Effector CD4-positive, alpha-beta T cell (primary cell): ENCODE data around the gene PACSIN1.

Source experiments
- DNase-seq: peaks from one replicate; pipeline ENCODE4 v3.0.0-alpha.2; 2020
- total RNA-seq: gene quantifications from one replicate; lab custom pipeline; 2026; lab: John Stamatoyannopoulos, UW

Gene PACSIN1
- 3.0 reads per million, percentile 10 among the genes with 10 or more reads in this experiment for total RNA-seq

GRCh38 chr6:34465531-34466241 lies at the start of gene PACSIN1:
PACSIN1 (plus strand) TSS chr6:34466076; CDS start chr6:34526306, 60,230 bp downstream.
- no peak for DNase-seq

- no peak for DNase-seq
Observed at GRCh38 chr6:34416877-34417371, 49.0 kb upstream of the PACSIN1 start.

GRCh38 chr6:34418367-34418766 lies 47.5 kb upstream of the PACSIN1 start:
- no peak for DNase-seq

- no peak for DNase-seq
Observed at GRCh38 chr6:34423254-34423653, 42.6 kb upstream of the PACSIN1 start.

GRCh38 chr6:34424200-34425131 lies 41.4 kb upstream of the PACSIN1 start:
- DNase-seq = no peak

- DNase-seq = no peak
Observed at GRCh38 chr6:34425132-34425497, 40.8 kb upstream of the PACSIN1 start.

GRCh38 chr6:34425498-34426410 lies 40.1 kb upstream of the PACSIN1 start, which contains the start of gene RPS10:
RPS10 (minus strand) TSS chr6:34426069; CDS start chr6:34425221, 848 bp downstream.
- DNase-seq = peak; percentile 85

GRCh38 chr6:34435916-34436315 lies 30.0 kb upstream of the PACSIN1 start:
- no peak for DNase-seq

- no peak for DNase-seq
Observed at GRCh38 chr6:34436803-34437643, 28.9 kb upstream of the PACSIN1 start.

GRCh38 chr6:34437644-34437970 lies 28.3 kb upstream of the PACSIN1 start:
- DNase-seq = no peak

GRCh38 chr6:34438705-34439104 lies 27.2 kb upstream of the PACSIN1 start:
- no peak for DNase-seq

GRCh38 chr6:34439442-34439841 lies 26.4 kb upstream of the PACSIN1 start:
- no peak for DNase-seq

- no peak for DNase-seq
Observed at GRCh38 chr6:34441526-34441925, 24.4 kb upstream of the PACSIN1 start.

GRCh38 chr6:34445313-34445860 lies 20.5 kb upstream of the PACSIN1 start:
- no peak for DNase-seq

GRCh38 chr6:34447386-34447785 lies 18.5 kb upstream of the PACSIN1 start:
- no peak for DNase-seq

- DNase-seq = no peak
Observed at GRCh38 chr6:34447910-34448309, 18.0 kb upstream of the PACSIN1 start.

- DNase-seq = no peak
Observed at GRCh38 chr6:34451192-34451591, 14.7 kb upstream of the PACSIN1 start.

- no peak for DNase-seq
Observed at GRCh38 chr6:34455831-34456230, 10.0 kb upstream of the PACSIN1 start.

- DNase-seq = no peak
Observed at GRCh38 chr6:34457382-34457741, 8.5 kb upstream of the PACSIN1 start.

GRCh38 chr6:34457742-34458735 lies 7.8 kb upstream of the PACSIN1 start:
- DNase-seq = no peak
